IMR-90 (cell line): ENCODE data around the gene IRAK1.

Experiments used
- CEBPB ChIP-seq: IDR thresholded peaks from 2 replicates; pipeline ENCODE4 v1.6.1; 2012; ENCODE audit warnings: low read depth, low read length, improper control_type of control experiment
- CHD1 ChIP-seq: IDR thresholded peaks from 2 replicates; pipeline ENCODE4 v1.6.1; 2012; ENCODE audit warnings: low read depth, low read length, improper control_type of control experiment
- MAFK ChIP-seq: IDR thresholded peaks from 2 replicates; pipeline ENCODE4 v1.6.1; 2012; ENCODE audit warnings: low read depth, low read length, improper control_type of control experiment
- MAZ ChIP-seq: IDR thresholded peaks from 2 replicates; pipeline ENCODE4 v1.6.1; 2012; ENCODE audit warnings: low read depth, mild to moderate bottlenecking, low read length, improper control_type of control experiment, moderate library complexity, borderline replicate concordance
- POLR2A ChIP-seq: IDR thresholded peaks from 2 replicates; pipeline ENCODE4 v1.6.1; 2012; ENCODE audit warnings: mild to moderate bottlenecking, low read depth, low read length
- RAD21 ChIP-seq: IDR thresholded peaks from 2 replicates; pipeline ENCODE4 v1.6.1; 2012; ENCODE audit warnings: low read length, improper control_type of control experiment
- RCOR1 ChIP-seq: IDR thresholded peaks from 2 replicates; pipeline ENCODE4 v1.6.1; 2012; ENCODE audit warnings: mild to moderate bottlenecking, low read length, improper control_type of control experiment; ENCODE audit not compliant: insufficient replicate concordance
- SMC3 ChIP-seq: fragments of 150-350 bp; IDR thresholded peaks from 2 replicates; pipeline ENCODE4 v1.6.1; 2016; ENCODE audit warnings: low read depth, mild to moderate bottlenecking, antibody characterized with exemption, low read length, moderate library complexity
- TF ChIP-seq, protein P1 (sequence below): conservative IDR thresholded peaks from 2 replicates; pipeline ENCODE4 v1.5.1; 2012; ENCODE audit warnings: mild to moderate bottlenecking, low read depth, low read length, improper control_type of control experiment
- TF ChIP-seq, protein P2 (sequence below): fragments of 150-350 bp; IDR thresholded peaks from 2 replicates; pipeline ENCODE4 v1.6.1; 2017; ENCODE audit warnings: mild to moderate bottlenecking, antibody characterized with exemption, low read length, low read depth
- TF ChIP-seq, protein P3 (sequence below): fragments of 150-350 bp; IDR thresholded peaks from 2 replicates; pipeline ENCODE4 v1.6.1; 2016; ENCODE audit warnings: low read depth, mild to moderate bottlenecking, low read length, moderate library complexity, borderline replicate concordance

DNA sequence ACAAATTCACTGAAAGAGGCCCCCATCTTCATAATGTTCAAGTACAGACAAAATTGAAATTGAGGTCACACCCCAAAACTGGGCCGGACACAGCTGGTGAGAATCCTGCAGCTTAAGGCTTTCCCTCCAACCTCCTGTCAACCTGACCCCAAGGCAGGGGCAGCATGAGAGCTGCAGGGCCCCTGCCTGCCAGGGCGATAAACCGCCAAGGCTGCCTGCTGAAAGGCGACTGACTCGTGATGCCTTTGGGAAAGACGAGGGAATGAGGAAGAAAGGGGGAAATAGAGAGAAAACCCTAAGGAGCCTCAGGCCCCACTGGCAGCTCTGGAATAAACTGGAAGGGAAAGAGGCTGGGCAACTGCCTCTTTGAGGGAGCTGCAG lies 7.3 kb upstream of the IRAK1 start:
- TF ChIP-seq, protein P1, sequence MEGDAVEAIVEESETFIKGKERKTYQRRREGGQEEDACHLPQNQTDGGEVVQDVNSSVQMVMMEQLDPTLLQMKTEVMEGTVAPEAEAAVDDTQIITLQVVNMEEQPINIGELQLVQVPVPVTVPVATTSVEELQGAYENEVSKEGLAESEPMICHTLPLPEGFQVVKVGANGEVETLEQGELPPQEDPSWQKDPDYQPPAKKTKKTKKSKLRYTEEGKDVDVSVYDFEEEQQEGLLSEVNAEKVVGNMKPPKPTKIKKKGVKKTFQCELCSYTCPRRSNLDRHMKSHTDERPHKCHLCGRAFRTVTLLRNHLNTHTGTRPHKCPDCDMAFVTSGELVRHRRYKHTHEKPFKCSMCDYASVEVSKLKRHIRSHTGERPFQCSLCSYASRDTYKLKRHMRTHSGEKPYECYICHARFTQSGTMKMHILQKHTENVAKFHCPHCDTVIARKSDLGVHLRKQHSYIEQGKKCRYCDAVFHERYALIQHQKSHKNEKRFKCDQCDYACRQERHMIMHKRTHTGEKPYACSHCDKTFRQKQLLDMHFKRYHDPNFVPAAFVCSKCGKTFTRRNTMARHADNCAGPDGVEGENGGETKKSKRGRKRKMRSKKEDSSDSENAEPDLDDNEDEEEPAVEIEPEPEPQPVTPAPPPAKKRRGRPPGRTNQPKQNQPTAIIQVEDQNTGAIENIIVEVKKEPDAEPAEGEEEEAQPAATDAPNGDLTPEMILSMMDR = no peak
- no peak for TF ChIP-seq RAD21
- no peak for TF ChIP-seq CEBPB
- no peak for TF ChIP-seq RCOR1
- no peak for TF ChIP-seq CHD1
- TF ChIP-seq MAZ = no peak
- TF ChIP-seq MAFK = no peak
- TF ChIP-seq POLR2A = no peak
- TF ChIP-seq, protein P2, sequence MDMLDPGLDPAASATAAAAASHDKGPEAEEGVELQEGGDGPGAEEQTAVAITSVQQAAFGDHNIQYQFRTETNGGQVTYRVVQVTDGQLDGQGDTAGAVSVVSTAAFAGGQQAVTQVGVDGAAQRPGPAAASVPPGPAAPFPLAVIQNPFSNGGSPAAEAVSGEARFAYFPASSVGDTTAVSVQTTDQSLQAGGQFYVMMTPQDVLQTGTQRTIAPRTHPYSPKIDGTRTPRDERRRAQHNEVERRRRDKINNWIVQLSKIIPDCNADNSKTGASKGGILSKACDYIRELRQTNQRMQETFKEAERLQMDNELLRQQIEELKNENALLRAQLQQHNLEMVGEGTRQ = no peak
- TF ChIP-seq, protein P3, sequence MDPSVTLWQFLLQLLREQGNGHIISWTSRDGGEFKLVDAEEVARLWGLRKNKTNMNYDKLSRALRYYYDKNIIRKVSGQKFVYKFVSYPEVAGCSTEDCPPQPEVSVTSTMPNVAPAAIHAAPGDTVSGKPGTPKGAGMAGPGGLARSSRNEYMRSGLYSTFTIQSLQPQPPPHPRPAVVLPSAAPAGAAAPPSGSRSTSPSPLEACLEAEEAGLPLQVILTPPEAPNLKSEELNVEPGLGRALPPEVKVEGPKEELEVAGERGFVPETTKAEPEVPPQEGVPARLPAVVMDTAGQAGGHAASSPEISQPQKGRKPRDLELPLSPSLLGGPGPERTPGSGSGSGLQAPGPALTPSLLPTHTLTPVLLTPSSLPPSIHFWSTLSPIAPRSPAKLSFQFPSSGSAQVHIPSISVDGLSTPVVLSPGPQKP = no peak
- no peak for TF ChIP-seq SMC3
